Vagina (tissue), 2 donors: ENCODE data around the gene NAV2.

Experiments used
- CTCF ChIP-seq, 3 experiments: fragments of 450-650 bp in 2 of 3; fragments of 200-600 bp in 1 of 3; sonication (generic) in 1 of 3; IDR thresholded peaks; one replicate each; pipeline ENCODE4 v1.5.1; 2017 to 2019; ENCODE audit warnings: antibody characterized with exemption in 3 of 3, mild to moderate bottlenecking in 2 of 3, moderate library complexity in 2 of 3
- POLR2A ChIP-seq, 2 donors: fragments of 450-650 bp; IDR thresholded peaks; one replicate each; pipeline ENCODE4 v1.6.1; 2017; ENCODE audit warnings: antibody characterized with exemption in 2 of 2, mild to moderate bottlenecking in 2 of 2, moderate library complexity in 2 of 2
- POLR2AphosphoS5 ChIP-seq, 2 donors: sonication (generic); formaldehyde crosslinking; IDR thresholded peaks; one replicate each; pipeline ENCODE4 v1.9.0; 2017; ENCODE audit warnings: antibody characterized with exemption in 2 of 2, mild to moderate bottlenecking in 2 of 2, low read depth in 1 of 2; ENCODE audit not compliant: insufficient read depth in 1 of 2

GRCh38 chr11:19970944-19971343 is 258.3 kb downstream of the NAV2 start:
- TF ChIP-seq CTCF (IDR thresholded peaks at IDR 0.05) (no peak), POLR2AphosphoS5 (IDR thresholded peaks at IDR 0.05; ENCODE audit: insufficient read depth in 1 of 2, low read depth in 1 of 2) (no peak), POLR2A (IDR thresholded peaks at IDR 0.05) (no peak)
